ENCODE measurements around the gene CCDC183.
"Not testable (repeated sequence)": the region's sequence is repeated elsewhere in the genome, so short reads cannot be mapped to it uniquely, and the experiment has no call there.

The CCDC183 gene

DNA sequence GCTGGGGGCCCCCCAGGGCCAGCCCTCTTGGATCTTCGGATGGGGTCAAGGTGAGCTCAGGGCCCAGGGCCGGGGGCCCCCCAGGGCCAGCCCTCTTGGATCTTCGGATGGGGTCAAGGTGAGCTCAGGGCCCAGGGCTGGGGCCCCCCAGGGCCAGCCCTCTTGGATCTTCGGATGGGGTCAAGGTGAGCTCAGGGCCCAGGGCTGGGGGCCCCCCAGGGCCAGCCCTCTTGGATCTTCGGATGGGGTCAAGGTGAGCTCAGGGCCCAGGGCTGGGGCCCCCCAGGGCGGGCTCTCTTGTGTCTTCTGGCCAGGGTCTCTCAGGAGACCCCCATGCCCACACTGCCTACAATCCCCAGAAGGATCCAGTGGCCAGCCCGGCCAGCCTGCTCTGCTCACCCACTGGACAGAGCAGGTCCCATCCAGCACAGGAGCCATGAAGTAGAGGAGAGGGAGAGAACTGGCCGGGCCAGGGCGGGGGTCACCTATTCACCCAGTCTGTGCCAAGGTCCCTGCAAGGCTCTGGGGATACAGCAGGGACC is 6.9 kb downstream of the CCDC183 start:
- not testable (repeated sequence) for DNase-seq

DNA sequence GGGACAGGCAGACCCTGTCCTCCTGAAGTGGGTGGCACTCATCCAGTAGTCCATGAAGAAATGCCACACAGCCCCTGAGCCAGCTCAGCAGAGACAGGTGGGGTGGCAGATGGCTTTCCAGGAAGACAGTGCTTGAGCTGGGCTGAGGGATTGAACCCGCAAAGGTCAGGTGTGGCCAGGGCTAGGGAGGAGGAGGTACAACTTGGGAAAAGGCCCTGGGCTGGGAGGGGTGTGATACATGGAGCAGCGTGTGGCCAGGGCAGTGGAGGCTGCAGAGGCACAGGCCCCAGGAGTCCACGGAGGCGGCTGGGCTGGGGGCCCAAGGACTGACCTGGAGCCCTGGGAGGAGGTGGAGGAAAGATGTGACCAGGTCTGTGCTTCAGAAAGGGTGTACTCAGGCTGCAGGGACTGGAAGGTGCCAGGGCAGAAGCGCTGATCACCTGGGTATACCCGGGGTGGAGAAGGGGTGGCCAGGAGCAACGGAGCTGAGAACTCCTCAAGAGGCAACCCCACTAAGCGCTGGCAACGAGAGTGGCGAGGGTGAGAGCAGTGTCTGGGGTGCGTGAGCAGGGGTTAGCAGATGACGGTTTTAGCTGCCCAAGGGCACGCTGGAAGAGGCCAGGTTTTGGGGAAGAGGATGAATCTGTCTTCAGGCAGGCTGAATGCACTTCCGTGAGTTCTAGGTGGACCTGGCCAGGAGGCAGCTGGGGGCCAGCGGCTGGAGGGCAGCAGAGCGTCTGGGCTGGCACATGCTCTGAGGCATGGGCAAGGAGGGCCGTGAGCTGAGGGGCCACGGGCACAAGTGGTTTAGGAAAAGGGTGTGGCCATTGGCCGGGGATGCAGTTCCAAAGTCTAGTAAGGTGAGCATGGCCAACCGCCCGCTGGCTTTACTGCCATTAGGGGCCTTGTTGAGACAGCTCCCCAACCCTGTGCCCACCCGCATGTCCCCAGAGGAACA is 7.7 kb downstream of the CCDC183 start:
- no peak for DNase-seq

DNA sequence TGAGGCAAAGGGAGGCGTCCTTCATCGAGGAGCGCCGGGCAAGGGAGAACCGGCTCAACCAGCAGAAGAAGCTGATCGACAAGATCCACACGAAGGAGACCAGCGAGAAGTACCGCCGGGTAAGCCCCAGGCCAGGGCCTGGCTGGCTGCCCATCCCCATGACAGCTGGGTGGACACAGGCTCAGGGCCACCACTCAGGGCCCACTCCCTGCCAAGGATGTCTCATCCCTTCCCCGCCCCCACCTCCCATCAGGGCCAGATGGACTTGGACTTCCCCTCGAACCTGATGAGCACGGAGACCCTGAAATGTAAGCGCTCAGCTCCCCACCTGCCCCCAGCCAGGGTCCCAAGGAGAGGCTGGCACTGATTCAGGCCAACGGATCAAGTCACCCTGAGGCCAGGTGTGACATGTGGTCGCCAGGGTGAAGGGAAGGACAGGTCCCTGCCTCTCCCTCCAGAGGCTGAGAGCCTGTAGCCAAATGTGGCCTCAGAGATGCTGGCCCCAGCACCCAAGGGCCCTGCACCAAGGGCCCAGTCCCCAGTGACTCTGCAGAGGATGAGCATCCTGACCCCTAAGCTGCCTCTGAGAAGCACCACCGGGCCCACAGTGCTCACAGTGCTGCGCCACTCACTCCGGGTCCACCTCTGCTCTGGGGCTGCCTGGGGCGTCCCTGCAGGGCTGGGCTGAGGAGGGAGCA is 8.5 kb downstream of the CCDC183 start:
- DNase-seq, result no peak

DNA sequence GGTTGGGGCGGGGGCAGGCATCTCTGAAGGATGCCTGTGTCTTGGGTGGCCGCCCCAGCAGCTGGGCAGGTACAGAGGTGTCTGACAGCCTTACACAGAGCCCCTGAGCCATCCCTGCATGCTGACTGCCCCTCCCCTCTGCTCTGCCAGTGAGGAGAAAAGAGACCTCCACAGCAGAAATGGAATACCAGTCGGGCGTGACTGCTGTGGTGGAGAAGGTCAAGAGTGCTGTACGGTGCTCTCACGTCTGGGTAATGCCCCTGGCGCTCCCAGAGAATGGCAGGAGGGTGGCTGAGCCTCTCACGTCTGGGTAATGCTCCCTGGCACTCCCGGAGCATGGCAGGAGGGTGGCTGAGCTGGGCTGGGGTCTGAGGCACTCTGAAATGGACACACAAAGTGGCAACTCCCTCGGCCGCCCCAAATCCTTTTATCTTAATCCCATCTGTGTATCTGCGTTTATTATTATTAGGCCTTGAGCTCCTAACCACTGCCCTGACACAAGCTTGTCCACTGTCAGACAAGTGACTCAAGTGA is 9.1 kb downstream of the CCDC183 start:
- no peak for DNase-seq

DNA sequence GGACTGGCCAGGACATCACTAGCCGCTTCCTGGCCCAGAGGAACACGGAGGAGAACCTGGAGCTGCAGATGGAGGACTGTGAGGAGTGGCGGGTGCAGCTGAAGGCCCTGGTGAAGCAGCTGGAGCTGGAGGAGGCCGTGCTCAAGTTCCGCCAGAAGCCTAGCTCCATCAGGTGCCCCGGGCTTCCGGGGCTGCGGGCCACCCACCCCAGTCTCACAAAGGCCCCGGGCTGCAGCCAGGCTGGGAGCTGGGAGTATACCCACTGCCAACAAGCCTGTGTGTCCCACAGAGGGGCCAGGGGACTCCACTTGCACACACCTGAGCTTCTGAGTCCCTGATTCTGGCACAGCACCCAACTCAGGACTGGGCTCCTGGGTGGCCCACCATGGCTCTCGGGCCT is 9.9 kb downstream of the CCDC183 start:
- no peak for DNase-seq

- DNase-seq, result no peak
These were observed 10.6 kb downstream of the CCDC183 start for GRCh38 chr9:136806631-136807201.

DNA sequence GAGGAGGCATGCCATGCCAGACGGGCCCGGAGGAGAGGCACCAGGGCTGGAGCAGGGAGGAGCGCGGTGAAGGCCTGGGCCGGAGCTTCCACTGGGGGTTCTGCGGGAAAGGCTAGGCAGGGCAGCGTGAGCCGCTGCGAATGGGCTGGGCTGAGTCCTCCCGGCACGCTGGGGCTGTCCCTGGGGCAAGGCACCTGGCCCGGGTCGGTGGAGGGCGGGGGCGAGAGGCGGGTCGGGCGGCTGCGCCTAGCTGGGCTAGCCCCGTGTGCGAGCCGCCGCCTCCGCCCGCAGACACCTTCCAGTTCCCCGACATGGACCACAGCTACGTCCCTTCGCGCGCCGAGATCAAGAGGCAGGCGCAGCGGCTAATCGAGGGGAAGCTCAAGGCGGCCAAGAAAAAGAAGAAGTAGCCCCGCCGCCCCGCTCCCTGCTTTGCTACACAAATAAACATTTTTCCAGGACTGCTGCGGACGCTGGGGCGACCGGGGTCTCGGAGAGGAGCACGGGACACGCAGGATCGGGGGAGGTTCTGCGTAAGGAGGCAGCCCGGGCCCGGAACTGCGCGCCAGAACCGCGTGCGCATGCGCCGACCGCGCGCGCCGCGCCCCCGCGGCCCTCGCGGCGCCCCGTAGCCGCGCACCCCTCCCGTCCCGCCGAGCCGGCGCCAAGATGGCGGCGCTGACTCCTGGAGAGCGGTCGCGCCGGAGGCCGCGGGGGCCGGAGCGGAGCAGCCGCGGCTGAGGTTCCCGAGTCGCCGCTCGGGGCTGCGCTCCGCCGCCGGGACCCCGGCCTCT is 11.3 kb downstream of the CCDC183 start, which contains the start of gene RABL6:
Gene RABL6, plus strand, starts transcription at position 668 of the 794 bp plus-strand sequence. CDS start 249 bp downstream, outside the sequence.
- DNase-seq, result peak; percentile 79

GRCh38 chr9:136808075-136808805 is 12.1 kb downstream of the CCDC183 start:
- DNase-seq, result peak; percentile 33

- DNase-seq, result no peak
These were observed 12.6 kb downstream of the CCDC183 start for GRCh38 chr9:136808806-136809158.

GRCh38 chr9:136814725-136815421 is 18.7 kb downstream of the CCDC183 start:
- no peak for DNase-seq

GRCh38 chr9:136815422-136815782 is 19.3 kb downstream of the CCDC183 start:
- DNase-seq, result no peak

DNA sequence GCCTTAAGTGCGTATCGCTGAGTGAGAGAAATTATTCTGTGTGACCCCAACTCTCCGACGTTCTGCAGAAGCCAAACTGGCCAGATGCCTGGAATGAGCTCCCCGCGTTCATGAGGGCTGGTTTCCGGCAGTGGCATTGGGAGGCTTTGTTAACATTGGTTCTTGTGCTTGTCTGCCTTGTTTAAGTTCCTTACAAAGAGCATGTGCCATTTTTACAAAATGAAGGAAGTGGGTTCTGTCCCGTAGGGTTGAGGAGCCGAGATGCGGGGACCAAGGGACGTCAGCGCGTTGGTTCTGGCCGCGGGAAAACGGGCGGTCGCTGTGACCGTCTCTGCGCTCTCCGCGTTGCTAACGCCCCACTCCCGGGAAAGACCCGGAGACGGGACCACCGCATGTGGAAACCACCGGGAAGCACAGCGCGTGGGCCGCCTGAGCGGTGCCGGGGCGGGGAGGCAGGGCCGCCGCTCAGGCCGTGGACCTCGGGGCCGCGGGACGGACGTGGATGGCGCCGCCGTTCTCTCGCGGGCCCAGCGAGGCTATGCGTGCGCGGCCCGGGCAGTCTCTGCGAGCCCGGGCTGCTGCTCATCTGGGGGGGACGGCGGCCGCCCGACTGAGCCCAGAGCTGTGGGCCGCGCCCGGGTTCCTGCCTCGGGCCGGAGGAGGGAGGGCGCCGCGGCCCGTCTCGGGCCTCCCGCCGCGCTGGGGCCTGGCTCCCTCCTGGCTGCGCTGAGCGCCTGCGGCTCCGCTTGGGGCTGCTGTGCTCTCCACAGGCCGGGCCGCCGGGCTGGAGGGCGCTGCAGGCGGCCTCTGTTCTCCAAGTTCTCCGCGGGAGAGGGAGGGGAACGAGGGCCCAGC is 25.1 kb downstream of the CCDC183 start:
- no peak for DNase-seq

DNA sequence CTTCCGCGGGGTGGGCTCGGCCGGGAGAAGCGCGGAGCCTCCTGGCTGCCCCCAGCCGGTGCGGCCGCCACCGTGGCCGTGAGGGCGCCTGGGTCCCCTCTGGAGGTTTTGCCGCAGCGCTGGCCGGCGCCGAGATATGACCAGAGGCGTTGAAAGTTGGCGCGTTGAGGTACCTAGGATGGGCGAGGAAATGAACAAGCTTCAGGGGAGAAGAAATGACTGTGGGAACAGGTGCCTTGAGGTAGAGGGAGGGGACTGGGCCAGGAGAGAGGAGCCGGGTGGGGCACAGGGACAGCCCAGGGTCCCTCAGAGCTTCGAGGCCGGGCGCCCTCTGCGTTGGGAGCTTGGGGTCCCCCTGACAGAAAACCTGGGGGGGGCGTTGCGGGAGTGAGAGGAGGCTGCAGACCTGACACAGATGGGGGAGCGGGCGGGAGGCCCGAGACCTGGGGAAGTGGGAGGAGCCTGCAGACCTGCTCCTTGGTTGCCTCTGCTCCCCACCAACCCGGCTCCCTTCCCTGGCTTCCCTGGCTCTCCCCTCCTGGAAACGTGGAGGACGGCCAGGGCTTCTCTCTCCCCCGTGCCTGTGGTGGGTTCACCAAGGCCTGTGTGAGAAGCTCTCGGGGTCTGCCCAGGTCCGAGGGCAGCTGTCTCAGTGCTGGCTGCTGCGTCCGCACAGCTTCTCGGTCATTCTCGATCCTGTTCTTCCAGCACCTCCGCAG is 25.8 kb downstream of the CCDC183 start:
- no peak for DNase-seq

GRCh38 chr9:136823136-136824046 is 27.3 kb downstream of the CCDC183 start:
- DNase-seq, result no peak

DNA sequence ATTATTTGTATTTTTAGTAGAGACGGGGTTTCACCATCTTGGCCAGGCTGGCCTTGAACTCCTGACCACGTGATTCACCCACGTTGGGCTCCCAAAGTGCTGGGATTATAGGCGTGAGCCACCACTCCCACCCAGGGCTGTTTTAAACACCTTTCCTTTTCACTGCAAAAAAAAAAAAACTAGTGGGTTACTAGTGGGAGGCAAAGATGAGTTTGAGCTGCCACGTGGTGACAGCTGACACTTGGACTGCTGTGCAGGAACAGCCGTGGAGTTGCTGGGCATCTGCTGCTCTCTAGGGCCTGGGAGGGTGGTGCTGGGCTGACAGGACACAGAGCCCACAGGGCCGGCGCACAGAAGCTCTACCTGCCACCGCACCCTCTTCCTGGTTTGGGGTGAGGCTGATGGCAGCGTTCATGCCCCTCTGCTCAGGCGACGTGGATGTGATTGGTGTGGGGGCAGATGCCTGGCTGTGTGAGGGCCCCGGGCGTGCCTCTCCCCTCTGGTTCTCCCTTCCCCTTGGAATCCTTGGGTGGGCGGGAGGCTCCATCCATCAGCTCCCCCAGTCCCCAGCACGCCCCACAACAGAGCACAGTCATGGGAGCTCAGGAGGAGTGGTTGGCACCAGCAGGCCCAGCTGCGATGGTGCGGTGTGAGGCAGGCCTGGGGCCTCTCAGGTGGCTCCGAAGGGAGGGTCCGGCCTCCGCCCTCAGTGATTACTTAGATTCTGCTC is 28.5 kb downstream of the CCDC183 start:
- no peak for DNase-seq

GRCh38 chr9:136825295-136826187 is 29.4 kb downstream of the CCDC183 start:
- no peak for DNase-seq
